K562 (cell line): ENCODE results near the gene SLC7A8. TPM values are rescaled to one million over a fixed set of nuclear protein-coding genes. Genes with fewer than 3 reads are reported as not detected.
A peak's percentile ranks its signal among the peaks of the same experiment; 100 is the strongest.

Experiments
- BRD4 ChIP-seq: fragments of 200-600 bp; sonication (generic); IDR thresholded peaks from 2 replicates; pipeline ENCODE4 v1.6.1; 2017; ENCODE audit warnings: inconsistent platforms
- C11orf30 ChIP-seq: fragments of 450-650 bp; IDR thresholded peaks from 2 replicates; pipeline ENCODE4 v1.6.1; 2016; ENCODE audit warnings: low read depth, mild to moderate bottlenecking
- CHD4 ChIP-seq: fragments of 200-600 bp; sonication (generic); IDR thresholded peaks from 3 replicates; pipeline ENCODE4 v1.6.1; 2012; ENCODE audit warnings: low read depth, mild to moderate bottlenecking, mixed read lengths, low read length, inconsistent platforms; ENCODE audit not compliant: insufficient read depth, insufficient replicate concordance, poor library complexity, severe bottlenecking
- E2F4 ChIP-seq: sonication (generic); formaldehyde crosslinking; IDR thresholded peaks from 2 replicates; pipeline ENCODE4 v1.8.0; 2022; ENCODE audit warnings: mild to moderate bottlenecking, low read depth, missing genetic modification reagents
- GTF2F1 ChIP-seq: IDR thresholded peaks from 2 replicates; pipeline ENCODE4 v1.6.1; 2011; ENCODE audit warnings: low read depth, low read length, improper control_type of control experiment
- KDM1A ChIP-seq, 2 experiments: fragments of 450-650 bp; IDR thresholded peaks; 2 replicates each; pipeline ENCODE4 v1.6.1; 2016; ENCODE audit warnings: mild to moderate bottlenecking in 2 of 2
- MTA1 ChIP-seq: fragments of 450-650 bp; IDR thresholded peaks from 2 replicates; pipeline ENCODE4 v1.6.1; 2017; ENCODE audit warnings: borderline replicate concordance
- NFYB ChIP-seq: IDR thresholded peaks from 2 replicates; pipeline ENCODE4 v1.6.1; 2011; ENCODE audit warnings: mild to moderate bottlenecking, moderate library complexity; ENCODE audit not compliant: insufficient read length; ENCODE audit errors: extremely low read depth
- PPARD ChIP-seq: fragments of 250-450 bp; sonication (Bioruptor Pico); IDR thresholded peaks from 2 replicates; pipeline ENCODE4 v1.8.0; 2022; ENCODE audit warnings: inconsistent platforms, mild to moderate bottlenecking, moderate library complexity
- REST ChIP-seq, 2 experiments: fragments of 450-650 bp; formaldehyde crosslinking in 1 of 2; IDR thresholded peaks; 2 replicates each; pipeline versions ENCODE4 v1.4.0 to v1.6.1; 2014 to 2020; ENCODE audit warnings: mild to moderate bottlenecking in 2 of 2, borderline replicate concordance in 1 of 2, low read depth in 1 of 2
- SMARCC2 ChIP-seq: fragments of 450-650 bp; IDR thresholded peaks from 2 replicates; pipeline ENCODE4 v1.6.1; 2017; ENCODE audit warnings: antibody characterized with exemption, moderate library complexity, mild to moderate bottlenecking, low read depth
- ZHX1 ChIP-seq: fragments of 150-350 bp; conservative IDR thresholded peaks from 2 replicates; pipeline ENCODE4 v1.6.1; 2014; ENCODE audit warnings: low read length
- ZKSCAN1 ChIP-seq: fragments of 150-350 bp; IDR thresholded peaks from 2 replicates; pipeline ENCODE4 v1.6.1; 2016; ENCODE audit warnings: low read depth, low read length
- ZNF347 ChIP-seq: fragments of 450-650 bp; formaldehyde crosslinking; IDR thresholded peaks from 2 replicates; pipeline ENCODE4 v1.4.0; 2020; ENCODE audit warnings: low read depth, mild to moderate bottlenecking, moderate library complexity
- ZNF512 ChIP-seq: IDR thresholded peaks from 2 replicates; pipeline ENCODE4 v1.6.1; 2016; ENCODE audit warnings: missing genetic modification characterization, missing compliant biosample characterization
- polyA plus RNA-seq, 8 experiments: library from polyadenylated mRNA; depleted of rRNA in 4 of 8; stranded (reverse) in 5 of 8; unstranded in 3 of 8; fragments of >200 nt; fragmentation: Nextera tagmentation in 2 of 8; fragmentation: Illumina TruSeq in 1 of 8; extraction: Ambion mirVana in 2 of 8; extraction: Trizol in 1 of 8; gene quantifications; 2 replicates each; pipeline versions ENCODE4 v1.2.1 to v1.2.3, GENCODE V29; 2011 to 2014; ENCODE audit warnings: inconsistent platforms in 1 of 8, missing spikeins in 1 of 8
- total RNA-seq, 7 experiments: library from RNA; depleted of rRNA in 6 of 7; stranded (reverse); fragments of >200 nt in 6 of 7; fragmentation: Illumina TruSeq in 2 of 7; extraction: Trizol in 2 of 7; gene quantifications; 2 replicates each; pipeline versions ENCODE4 v1.2.1 to v1.2.3, GENCODE V29; 2011 to 2021; ENCODE audit warnings: low replicate concordance in 1 of 7

The SLC7A8 gene
- total and polyA plus RNA-seq, 9 of the 15 experiments (the other 6 are each of a cell fraction or from before 2014, with no cell fraction given) = 2.0 to 33.0 (median 6.0) TPM

- TF ChIP-seq ZNF347 (CRISPR knock-in tag) (no peak), NFYB (no peak), E2F4 (CRISPR knock-in tag) (no peak), ZKSCAN1 (0 out of 2 replicates have a peak, but pooled peaks have one; percentile 50), KDM1A (IDR thresholded peaks at IDR 0.05) (peak; percentile 28 to 40; a peak in 3 of 4 replicates), BRD4 (no peak), REST (IDR thresholded peaks at IDR 0.05; ENCODE audit: borderline replicate concordance) (peak; percentile 23; the same call in 1 of the 2 replicates), REST (CRISPR knock-in tag; IDR thresholded peaks at IDR 0.05; ENCODE audit: low read depth) (no peak), C11orf30 (no peak), SMARCC2 (peak; percentile 70), CHD4 (no peak), PPARD (CRISPR knock-in tag) (no peak), GTF2F1 (no peak), MTA1 (peak; percentile 57; the same call in 1 of the 2 replicates), ZHX1 (no peak), ZNF512 (no peak)
Measured at GRCh38 chr14:23164250-23164649, 19.2 kb downstream of the SLC7A8 start (continued).
